Keratinocyte (primary cell): Measurements from ENCODE around the gene EXOC6B. TPM values are rescaled to one million over a fixed set of nuclear protein-coding genes. Genes with fewer than 3 reads are reported as not detected.
"Not testable (repeated sequence)": the region's sequence is repeated elsewhere in the genome, so short reads cannot be mapped to it uniquely, and the experiment has no call there.

Experiments used
- DNase-seq: peaks from one replicate; pipeline ENCODE4 v3.0.0-alpha.2; 2011; ENCODE audit warnings: low read depth, missing footprints, low spot score
- FAIRE-seq: peaks from 2 replicates; lab custom pipeline; 2011; peaks lifted over from hg19 to GRCh38; lab: Jason Lieb, UNC
- H2AFZ ChIP-seq: 2 replicates; pipeline ENCODE4 v1.6.0; 2012; ENCODE audit warnings: low read length, control low read depth, inconsistent platforms; ENCODE audit not compliant: control insufficient read depth
- H3K27ac ChIP-seq: 2 replicates; pipeline ENCODE4 v1.5.1; 2011; ENCODE audit warnings: low read length; ENCODE audit not compliant: control insufficient read depth, insufficient read depth
- H3K27me3 ChIP-seq: 3 replicates; pipeline ENCODE4 v1.6.0; 2011; ENCODE audit warnings: low read length; ENCODE audit not compliant: control insufficient read depth, insufficient read depth; ENCODE audit errors: extremely low read depth
- H3K36me3 ChIP-seq, 2 experiments: 2 replicates in 1 of 2; 3 replicates in 1 of 2; pipeline ENCODE4 v1.5.1; 2011; ENCODE audit warnings: low read length in 2 of 2, mild to moderate bottlenecking in 1 of 2; ENCODE audit not compliant: control insufficient read depth in 2 of 2, insufficient read depth in 2 of 2; ENCODE audit errors: extremely low read depth in 1 of 2
- H3K4me1 ChIP-seq: 3 replicates; pipeline ENCODE4 v1.5.1; 2011; ENCODE audit warnings: low read length; ENCODE audit not compliant: control insufficient read depth, insufficient read depth; ENCODE audit errors: extremely low read depth
- H3K4me2 ChIP-seq: 3 replicates; pipeline ENCODE4 v1.6.0; 2011; ENCODE audit warnings: low read depth, low read length; ENCODE audit not compliant: control insufficient read depth, insufficient read depth; ENCODE audit errors: extremely low read depth
- H3K4me3 ChIP-seq, 3 experiments: fragments of 200-600 bp in 1 of 3; sonication (generic) in 1 of 3; 2 replicates in 2 of 3; 3 replicates in 1 of 3; pipeline ENCODE4 v1.5.1; 2011 to 2016; ENCODE audit warnings: low read length in 3 of 3, mild to moderate bottlenecking in 3 of 3, control low read depth in 2 of 3, inconsistent platforms in 1 of 3, low read depth in 1 of 3, mixed read lengths in 1 of 3, mixed run types in 1 of 3, moderate library complexity in 1 of 3; ENCODE audit not compliant: control insufficient read depth in 2 of 3, insufficient read depth in 2 of 3; ENCODE audit errors: extremely low read depth in 1 of 3
- H3K79me2 ChIP-seq: 2 replicates; pipeline ENCODE4 v1.6.0; 2012; ENCODE audit warnings: low read length; ENCODE audit not compliant: control insufficient read depth, insufficient read depth
- H3K9ac ChIP-seq: 3 replicates; pipeline ENCODE4 v1.6.0; 2011; ENCODE audit warnings: low read length; ENCODE audit not compliant: control insufficient read depth, insufficient read depth; ENCODE audit errors: extremely low read depth
- H3K9me1 ChIP-seq: 3 replicates; pipeline ENCODE4 v1.6.0; 2011; ENCODE audit warnings: low read length; ENCODE audit not compliant: control insufficient read depth, insufficient read depth; ENCODE audit errors: extremely low read depth
- H3K9me3 ChIP-seq: 2 replicates; pipeline ENCODE4 v1.5.1; 2012; ENCODE audit warnings: low read depth, low read length; ENCODE audit not compliant: control insufficient read depth
- H4K20me1 ChIP-seq: 3 replicates; pipeline ENCODE4 v1.6.0; 2011; ENCODE audit warnings: low read length; ENCODE audit not compliant: control insufficient read depth, insufficient read depth; ENCODE audit errors: extremely low read depth
- CTCF ChIP-seq, 3 experiments: IDR thresholded peaks in 1 of 3; conservative IDR thresholded peaks in 1 of 3; optimal IDR thresholded peaks in 1 of 3; 2 replicates in 2 of 3; 3 replicates in 1 of 3; pipeline versions ENCODE3 to v1.5.1; 2011; ENCODE audit warnings: low read length in 3 of 3, mild to moderate bottlenecking in 3 of 3, moderate library complexity in 2 of 3, control low read depth in 1 of 3, inconsistent platforms in 1 of 3; ENCODE audit not compliant: insufficient read depth in 2 of 3; ENCODE audit errors: extremely low read depth in 1 of 3
- EZH2 ChIP-seq: IDR thresholded peaks from one replicate; pipeline ENCODE4 v1.6.1; 2012; ENCODE audit warnings: inconsistent platforms, mild to moderate bottlenecking, low read length, moderate library complexity
- dilution Hi-C: fragments of 300-500 bp; cut with MboI; formaldehyde crosslinking; loops from one replicate; pipeline ENCODE4 v1.7.0; 2020; ENCODE audit warnings: low sequenced_read_pairs; ENCODE audit not compliant: extremely low pct_ligation_motif_present
- polyA plus RNA-seq, 5 experiments: library from polyadenylated mRNA; depleted of rRNA in 3 of 5; stranded (reverse) in 3 of 5; stranded (forward) in 1 of 5; unstranded in 1 of 5; fragments of >200 nt; gene quantifications; 1 replicate in 1 of 5; 2 replicates in 3 of 5; 3 replicates in 1 of 5; pipeline versions ENCODE4 v1.2.1 to v1.2.3, GENCODE V29; 2011 to 2012; ENCODE audit warnings: missing spikeins in 2 of 5, low read depth in 1 of 5, low replicate concordance in 1 of 5

Gene EXOC6B
- polyA plus RNA-seq, 1 donor (not counting 4 experiments of a cell fraction or from before 2014, with no cell fraction given), result 37.3 TPM

GRCh38 chr2:72538486-72538885, 287.3 kb downstream of the EXOC6B start:
- H3K27ac ChIP-seq, result no peak overlapping the region

GRCh38 chr2:72535586-72535985, 290.2 kb downstream of the EXOC6B start:
- H3K9ac ChIP-seq, H3K9me3 ChIP-seq, H3K9me1 ChIP-seq, H3K4me3 ChIP-seq, H3K79me2 ChIP-seq, H3K36me3 ChIP-seq, H3K27ac ChIP-seq, H3K4me2 ChIP-seq, H4K20me1 ChIP-seq, DNase-seq, H2AFZ ChIP-seq, dilution Hi-C loops, H3K27me3 ChIP-seq, H3K4me1 ChIP-seq, FAIRE-seq: not testable (repeated sequence)

More at GRCh38 chr2:72538486-72538885, 287.3 kb downstream of the EXOC6B start:
- no peak overlapping the region for H3K4me2 ChIP-seq
- dilution Hi-C loops, result no loop called here
- no peak for FAIRE-seq
- no peak overlapping the region for H3K4me3 ChIP-seq
- H3K79me2 ChIP-seq, result no peaks in the 10 kb centered on the region
- H3K9ac ChIP-seq, result no peak overlapping the region
- TF ChIP-seq CTCF (optimal IDR thresholded peaks at IDR 0.05 in 1 of 3, IDR thresholded peaks at IDR 0.05 in 1 of 3, conservative IDR thresholded peaks at IDR 0.05 in 1 of 3; ENCODE audit: extremely low read depth in 1 of 3, insufficient read depth in 2 of 3, low read length in 3 of 3) (no peak), EZH2 (no peak)
- no peak overlapping the region for H2AFZ ChIP-seq
- H3K27me3 ChIP-seq, result no peaks in the 10 kb centered on the region
- no peaks in the 10 kb centered on the region for H3K4me1 ChIP-seq
- H3K9me3 ChIP-seq, result no peaks in the 10 kb centered on the region
- H4K20me1 ChIP-seq, result no peaks in the 10 kb centered on the region
- H3K36me3 ChIP-seq, result no peaks in the 10 kb centered on the region
- no peak for DNase-seq
- no peaks in the 10 kb centered on the region for H3K9me1 ChIP-seq

DNA sequence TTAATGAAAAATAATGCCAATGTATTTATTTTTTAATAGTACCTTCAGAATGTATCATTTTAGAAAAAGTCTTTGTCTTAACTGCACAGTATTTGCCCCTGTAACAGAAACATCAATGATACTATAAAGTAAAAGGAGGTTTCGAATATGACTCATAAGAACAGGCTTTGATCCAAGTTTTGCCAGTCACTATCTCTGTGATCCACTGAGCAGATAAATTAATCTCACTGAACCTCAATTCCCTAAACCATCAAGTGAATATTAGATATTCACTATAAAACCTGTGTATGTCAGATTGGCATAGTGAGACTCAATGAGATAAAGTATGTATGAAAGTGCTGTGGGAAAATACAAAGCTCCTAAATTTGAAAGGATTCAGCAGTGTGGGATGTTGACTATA, 292.1 kb downstream of the EXOC6B start:
- Histone ChIP-seq H3K4me1 (no peaks in the 10 kb centered on the region), H3K27me3 (no peaks in the 10 kb centered on the region), H4K20me1 (no peaks in the 10 kb centered on the region), H3K27ac (no peak overlapping the region), H3K36me3 (no peaks in the 10 kb centered on the region), H3K9ac (no peak overlapping the region), H3K9me1 (no peaks in the 10 kb centered on the region), H3K4me2 (no peak overlapping the region), H2AFZ (no peak overlapping the region), H3K79me2 (no peaks in the 10 kb centered on the region), H3K9me3 (no peaks in the 10 kb centered on the region), H3K4me3 (no peak overlapping the region)
- dilution Hi-C loops, result no loop called here
- DNase-seq (no peak), FAIRE-seq (peak; percentile 65)
- TF ChIP-seq CTCF (optimal IDR thresholded peaks at IDR 0.05 in 1 of 3, IDR thresholded peaks at IDR 0.05 in 1 of 3, conservative IDR thresholded peaks at IDR 0.05 in 1 of 3; ENCODE audit: extremely low read depth in 1 of 3, insufficient read depth in 2 of 3, low read length in 3 of 3) (no peak), EZH2 (no peak)
